ENCODE data around the gene KRTAP10-10.
"Not testable (repeated sequence)": the region's sequence is repeated elsewhere in the genome, so short reads cannot be mapped to it uniquely, and the experiment has no call there.

Gene KRTAP10-10

DNA sequence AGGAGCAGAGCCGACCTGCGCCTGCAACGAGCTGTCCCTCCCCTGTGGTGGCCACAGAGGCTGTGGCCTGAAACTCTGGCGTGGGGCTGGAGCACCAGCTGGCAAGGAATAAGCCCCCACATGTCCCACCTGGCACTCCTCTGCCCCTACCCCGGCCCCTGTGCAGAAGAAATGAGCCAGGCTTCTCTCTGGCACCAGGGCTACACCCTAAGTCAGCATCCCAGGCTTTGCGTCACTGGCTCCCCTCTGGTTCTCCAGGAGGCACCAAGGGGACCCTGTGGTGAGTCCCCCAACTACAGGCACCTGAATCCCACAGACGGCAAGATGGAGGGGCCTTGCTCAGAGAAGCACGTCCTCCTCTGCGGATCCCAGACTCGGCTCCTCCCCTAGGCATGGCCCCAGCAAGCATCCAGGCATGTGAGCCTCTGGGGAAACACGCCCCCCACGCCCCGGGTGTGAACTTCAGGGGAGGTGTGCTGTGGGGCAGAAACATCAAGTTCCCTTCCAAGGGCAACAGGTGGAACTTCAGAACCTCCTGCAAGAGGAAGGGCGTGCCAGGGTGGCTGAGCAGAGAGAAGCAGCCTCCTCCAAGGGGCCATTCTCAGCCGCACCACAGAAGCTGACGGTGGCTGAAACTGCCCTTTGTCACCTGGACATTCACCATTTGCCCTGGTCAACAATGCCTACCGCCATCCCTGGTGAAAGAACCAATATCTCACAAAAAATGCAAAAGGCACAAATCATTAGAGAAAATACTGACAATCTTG lies 33.9 kb upstream of the KRTAP10-10 start:
- DNase-seq, result no peak

DNA sequence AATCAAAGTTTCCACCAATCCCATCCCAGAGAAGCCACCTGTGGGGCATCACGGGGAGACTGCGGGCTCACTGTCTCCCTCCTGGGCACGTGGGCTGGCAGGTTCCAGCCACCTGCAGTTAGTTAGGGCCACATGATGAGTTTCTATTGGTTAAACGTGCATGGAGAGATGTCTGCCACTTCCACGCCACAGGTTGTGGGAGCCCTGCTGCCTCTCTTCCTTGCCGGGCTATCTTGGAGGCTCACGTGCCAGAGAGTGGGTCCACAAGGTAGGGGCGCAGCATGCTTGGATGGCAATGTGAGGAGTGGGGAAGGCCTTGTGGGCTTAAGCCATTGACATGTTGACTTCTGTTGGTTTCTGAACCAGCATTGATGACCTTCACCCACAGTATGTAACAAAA lies 33.2 kb upstream of the KRTAP10-10 start:
- DNase-seq, result no peak

DNA sequence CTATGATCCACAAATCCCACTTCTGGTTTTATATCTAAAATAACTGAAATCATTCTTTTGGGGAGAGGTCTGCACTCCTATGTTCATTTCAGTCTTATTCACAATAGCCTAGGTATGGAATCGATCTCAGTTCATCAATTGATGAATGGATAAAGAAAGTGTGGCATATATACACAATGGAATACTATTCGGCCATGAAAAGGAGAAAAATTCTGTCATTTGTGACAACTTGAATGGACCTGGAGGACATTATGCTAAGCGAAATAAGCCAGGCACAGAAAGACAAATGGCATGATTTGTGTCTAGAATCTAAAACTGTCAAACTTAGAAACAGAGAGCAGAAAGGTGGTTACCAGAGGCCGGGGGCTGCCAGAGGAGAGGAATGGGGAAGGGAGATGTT lies 30.7 kb upstream of the KRTAP10-10 start:
- no peak for DNase-seq

DNA sequence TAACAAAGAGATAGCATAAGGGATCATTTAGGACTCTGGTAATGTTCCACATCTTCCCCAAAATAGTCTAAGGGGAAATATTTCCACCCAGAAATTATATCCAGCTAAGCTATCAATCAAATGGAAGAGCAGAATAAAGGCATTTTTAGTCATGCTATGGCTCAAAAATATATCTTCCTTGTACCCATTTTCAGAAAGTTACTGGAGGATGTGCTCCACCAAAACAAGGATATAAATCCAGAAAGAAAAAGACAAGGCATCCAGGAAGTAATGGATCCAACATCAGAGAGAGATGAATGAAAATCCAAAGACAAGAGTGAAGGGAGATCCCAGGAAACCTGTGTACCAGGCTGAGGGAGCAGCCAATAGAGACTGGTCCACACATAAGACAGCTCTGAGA lies 28.0 kb upstream of the KRTAP10-10 start:
- no peak for DNase-seq

DNA sequence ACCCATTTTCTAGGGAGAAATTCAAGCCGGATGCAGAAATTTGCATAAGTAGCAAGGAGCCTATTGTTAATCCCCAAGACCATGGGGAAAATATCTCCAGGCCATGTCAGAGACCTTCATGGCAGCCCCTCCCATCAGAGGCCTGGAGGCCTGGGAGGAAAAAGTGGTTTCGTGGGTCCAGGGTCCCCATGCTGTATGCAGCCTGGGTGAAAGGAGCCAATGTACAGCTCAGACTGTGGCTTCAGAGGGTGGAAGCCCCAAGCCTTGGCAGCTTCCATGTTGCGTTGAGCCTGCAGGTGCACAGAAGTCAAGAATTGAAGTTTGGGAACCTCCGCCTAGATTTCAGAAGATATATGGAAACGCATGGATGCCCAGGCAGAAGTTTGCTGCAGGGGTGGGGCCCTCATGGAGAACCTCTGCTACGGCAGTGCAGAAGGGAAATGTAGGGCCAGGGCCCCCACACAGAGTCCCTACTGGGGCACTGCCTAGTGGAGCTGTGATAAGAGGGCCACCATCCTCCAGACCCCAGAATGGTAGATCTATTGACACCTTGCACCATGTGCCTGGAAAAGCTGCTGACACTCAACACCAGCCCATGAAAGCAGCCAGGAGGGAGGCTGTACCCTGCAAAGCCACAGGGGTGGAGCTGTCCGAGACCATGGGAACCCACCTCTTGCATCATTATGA lies 26.9 kb upstream of the KRTAP10-10 start:
- DNase-seq, result not testable (repeated sequence)

DNA sequence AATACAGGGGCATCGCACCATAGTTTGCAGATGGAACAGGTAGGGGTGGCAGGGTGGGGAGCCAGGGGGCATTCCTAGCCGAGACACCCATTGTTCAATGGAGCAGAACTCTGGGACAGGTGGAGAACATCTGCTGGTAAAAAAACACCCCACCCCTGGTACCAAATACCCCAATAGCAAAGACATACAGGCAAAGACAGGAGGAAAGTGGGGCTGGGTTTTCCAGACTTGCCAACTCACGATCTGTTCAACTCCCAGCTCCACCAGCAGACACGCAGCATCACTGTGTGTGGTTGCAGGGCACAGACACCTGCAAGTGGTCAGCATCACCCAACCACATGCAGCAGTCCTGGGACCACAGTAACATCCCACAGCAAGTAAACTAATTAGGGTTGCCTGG lies 25.6 kb upstream of the KRTAP10-10 start:
- no peak for DNase-seq

DNA sequence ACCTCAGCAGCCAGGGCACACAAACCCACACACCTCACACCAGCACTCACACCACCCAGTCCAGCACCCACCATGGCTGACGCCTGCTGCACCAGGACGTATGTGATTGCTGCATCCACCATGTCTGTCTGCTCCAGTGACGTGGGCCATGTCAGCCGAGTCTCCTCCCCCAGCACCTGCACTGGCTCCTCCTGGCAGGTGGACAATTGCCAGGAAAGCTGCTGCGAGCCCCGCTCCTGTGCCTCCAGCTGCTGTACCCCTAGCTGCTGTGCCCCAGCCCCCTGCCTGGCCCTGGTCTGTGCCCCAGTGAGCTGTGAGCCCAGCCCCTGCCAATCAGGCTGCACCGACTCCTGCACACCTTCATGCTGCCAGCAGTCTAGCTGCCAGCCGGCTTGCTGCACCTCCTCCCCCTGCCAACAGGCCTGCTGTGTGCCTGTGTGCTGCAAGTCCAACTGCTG lies 25.1 kb upstream of the KRTAP10-10 start, which contains the start of gene KRTAP10-8:
Gene KRTAP10-8 (plus strand): TSS at position 51 of the 458 bp plus-strand sequence. CDS start 22 bp downstream, at position 73.
- no peak for DNase-seq

DNA sequence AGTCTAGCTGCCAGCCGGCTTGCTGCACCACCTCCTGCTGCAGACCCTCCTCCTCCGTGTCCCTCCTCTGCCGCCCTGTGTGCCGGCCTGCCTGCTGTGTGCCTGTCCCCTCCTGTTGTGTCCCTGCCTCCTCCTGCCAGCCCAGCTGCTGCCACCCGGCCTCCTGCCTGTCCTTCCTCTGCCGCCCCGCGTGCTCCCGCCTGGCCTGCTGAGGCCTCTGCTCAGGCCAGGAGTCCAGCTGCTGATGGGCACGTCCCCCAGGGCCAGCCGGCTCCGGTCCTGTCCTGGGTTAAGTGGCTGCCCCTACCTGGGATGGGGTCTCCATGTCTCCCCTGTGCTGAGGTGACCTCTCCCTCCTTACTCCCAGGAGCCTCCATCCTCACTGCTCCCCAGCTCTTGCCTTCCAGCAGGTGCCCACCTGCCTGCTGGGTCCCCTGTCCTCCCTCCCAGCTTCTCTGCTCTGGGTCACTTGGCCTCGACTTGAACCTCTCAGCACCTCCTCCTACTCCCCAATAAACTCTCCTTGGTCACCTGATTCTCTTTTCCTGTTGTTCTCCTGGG lies 24.4 kb upstream of the KRTAP10-10 start:
- DNase-seq, result no peak

DNA sequence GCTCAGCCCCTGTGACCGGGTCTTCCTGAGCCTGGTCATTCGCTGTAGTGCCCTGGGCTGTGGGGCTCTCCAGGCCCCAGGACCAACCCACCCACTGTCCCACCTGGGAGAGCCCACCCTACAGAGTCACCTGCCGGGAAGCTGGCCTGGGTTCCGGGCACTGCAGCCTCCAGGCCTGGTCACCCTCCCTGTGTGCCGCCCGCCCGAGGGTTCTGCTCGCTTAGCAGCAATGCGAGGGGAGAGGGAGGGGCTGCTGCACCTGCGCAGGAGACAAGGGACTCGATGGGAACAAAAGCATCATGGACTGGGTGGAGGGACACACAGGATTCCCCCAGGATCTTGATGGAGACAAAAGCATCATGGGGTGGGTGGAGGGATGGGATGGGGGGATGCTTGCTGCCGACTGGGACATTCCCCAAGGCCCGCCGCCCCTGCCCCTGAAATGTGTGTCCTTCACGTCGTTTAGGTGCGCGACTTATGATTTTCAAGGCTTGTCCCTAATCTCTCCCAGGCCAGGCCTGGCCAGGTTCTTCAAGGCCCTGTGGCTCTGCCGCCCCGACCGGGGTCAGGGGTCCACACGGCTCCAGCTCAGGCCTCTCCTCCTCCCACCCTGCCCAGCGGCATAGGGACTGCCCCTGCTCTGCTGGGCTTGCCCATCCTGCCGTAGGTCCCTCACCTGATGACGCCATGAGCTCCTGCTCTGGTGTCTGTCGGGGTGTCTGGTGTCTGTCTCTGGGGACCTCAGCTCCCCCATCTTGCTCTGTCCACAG lies 23.6 kb upstream of the KRTAP10-10 start:
- DNase-seq, result no peak

DNA sequence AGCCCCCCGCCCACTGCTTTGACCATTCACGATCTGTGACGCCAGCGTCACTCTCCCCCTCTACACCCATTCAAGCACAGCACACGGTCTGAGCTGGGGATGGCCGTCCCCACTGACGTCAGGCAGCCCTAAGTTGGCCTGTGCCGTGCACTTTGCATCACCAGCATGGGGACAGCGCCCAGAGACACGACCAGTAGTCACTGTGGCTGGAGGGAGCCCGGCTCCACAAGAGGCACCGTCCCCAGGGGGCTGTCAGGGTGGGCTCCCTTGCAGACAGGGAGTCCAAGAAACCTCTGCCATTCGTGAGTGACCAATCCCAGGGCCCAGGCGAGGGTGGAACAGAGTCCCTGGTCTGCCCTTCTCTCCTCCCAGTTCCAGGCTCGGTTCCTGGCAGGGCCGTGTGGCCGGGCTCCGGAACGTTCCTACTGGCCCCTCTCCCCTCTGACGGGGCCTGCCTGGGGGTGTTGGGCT lies 23.0 kb upstream of the KRTAP10-10 start:
- DNase-seq, result no peak

DNA sequence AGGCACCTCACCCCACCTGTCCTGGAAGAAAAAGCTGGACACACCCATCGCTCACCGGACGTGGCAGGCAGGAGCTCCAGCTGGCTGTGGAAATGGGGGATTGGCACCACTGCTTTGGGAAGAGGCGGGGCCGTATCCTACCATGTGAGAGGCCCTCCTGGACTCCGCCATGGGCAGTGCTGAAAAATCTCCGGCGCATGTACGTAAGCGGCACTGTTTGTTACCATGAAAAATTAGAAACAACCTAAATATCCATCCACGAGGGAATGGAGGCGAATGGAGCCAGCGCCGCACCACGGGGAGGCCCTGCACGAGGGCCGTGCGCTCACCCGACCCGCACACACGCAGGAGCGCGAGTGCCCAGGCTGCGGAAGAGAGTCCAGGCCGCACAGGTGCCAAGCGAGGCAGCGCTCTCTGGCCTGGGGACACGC lies 22.2 kb upstream of the KRTAP10-10 start:
- DNase-seq, result no peak

DNA sequence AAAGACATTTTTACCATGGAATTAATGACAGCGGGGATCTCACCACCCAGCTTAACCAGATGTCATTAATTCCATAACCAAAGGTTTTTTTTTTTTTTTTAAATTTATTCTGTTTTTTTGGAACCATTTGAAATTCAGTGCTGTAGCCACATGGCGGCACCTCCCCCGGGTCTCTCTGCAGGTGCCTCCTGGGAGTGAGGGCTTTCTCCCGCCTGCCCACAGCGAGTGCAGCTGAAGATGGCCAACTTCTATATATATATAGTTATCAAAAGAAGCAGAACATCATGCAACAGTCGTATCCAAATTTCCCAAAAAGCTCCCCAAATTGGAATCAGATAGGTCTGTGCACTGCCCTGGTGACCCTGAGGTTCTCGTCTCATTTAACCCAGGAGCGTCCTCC lies 21.7 kb upstream of the KRTAP10-10 start:
- DNase-seq, result no peak

DNA sequence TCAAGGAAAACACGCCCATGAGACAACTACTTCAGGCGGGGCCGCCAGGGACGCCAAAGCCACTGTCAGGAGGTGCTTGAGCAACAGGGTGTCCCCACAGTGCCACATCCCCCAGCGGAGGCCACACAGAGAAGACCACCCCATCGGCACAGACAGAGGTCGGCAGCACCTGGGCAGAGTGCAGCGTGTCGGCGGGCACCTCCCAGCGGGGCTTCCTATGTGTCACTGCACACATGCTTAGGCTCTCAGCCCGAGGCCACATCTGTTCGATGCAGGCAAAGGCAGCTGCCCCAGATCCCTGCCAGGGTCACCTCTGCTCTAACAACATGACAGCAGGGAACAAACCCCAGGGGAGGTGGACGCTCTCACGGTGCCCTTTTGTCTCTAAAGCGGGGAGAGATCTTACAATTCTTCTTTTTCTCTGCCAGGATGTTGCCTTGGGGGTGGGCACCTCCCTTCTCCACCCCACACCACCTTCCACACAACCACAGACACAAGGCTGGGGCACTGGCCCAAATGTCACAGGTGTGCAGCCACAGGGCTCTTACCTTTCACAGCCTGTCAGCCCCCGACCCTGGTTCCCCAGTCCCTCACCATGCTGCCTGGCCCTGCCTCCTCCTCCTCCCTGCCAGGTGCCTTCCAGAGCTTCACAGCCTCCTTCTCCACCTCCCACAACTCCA lies 21.1 kb upstream of the KRTAP10-10 start:
- DNase-seq, result no peak

DNA sequence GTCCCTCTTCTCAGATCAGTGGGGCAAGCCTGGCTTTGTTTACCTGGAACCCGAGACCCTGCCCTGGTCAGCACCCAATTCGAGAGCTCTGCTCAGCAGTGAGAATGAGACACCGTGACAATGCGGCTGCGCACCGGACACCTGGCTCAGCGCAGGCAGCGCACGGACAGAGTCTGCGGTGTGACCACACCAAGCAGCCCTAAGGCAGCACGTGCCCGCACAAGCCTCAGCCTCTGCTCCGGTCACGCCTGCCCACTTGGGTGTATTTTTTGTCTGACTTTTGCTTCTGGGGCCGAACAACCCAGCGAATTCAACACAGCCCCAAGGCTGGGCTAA lies 20.6 kb upstream of the KRTAP10-10 start:
- no peak for DNase-seq

DNA sequence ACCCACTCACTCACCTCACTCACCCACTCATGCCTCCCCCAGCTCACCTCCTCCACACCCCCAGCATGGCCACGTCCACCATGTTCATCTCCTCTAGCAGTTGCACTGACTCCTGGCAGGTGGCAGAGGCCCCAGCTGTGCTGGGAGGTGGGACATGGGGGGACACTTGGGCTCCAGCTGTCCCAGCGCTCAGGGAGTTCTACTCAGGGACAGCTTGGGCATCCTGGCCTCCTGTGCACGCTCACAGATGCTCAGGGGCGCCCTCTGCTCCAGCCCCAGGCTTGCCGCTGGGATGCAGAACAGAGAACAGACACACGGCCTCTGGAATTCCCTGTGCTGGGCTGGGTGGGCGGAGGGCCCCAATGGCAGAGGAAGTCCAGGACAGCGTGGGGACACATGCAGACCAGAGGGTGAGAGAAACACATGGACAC lies 20.1 kb upstream of the KRTAP10-10 start:
- DNase-seq, result no peak

DNA sequence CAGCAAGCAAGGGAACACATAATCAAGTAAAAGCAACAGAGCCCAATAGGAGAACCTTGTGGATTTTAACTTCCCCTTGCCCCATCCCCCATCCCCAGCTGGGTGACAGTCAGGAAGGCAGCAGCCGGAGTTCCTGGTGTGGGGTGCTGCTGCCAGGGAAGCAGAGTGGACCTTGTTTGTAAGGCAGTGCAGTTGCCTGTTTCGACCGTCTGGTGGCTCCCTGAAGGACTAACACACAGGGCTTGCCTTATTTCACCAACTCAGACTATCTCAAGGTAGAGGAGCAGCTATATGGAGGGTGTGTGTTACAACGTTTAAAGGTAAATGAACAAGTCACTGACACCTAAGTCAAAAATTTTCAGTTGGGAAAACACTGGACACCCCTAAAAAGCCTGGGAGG lies 18.7 kb upstream of the KRTAP10-10 start:
- peak; percentile 20 for DNase-seq

DNA sequence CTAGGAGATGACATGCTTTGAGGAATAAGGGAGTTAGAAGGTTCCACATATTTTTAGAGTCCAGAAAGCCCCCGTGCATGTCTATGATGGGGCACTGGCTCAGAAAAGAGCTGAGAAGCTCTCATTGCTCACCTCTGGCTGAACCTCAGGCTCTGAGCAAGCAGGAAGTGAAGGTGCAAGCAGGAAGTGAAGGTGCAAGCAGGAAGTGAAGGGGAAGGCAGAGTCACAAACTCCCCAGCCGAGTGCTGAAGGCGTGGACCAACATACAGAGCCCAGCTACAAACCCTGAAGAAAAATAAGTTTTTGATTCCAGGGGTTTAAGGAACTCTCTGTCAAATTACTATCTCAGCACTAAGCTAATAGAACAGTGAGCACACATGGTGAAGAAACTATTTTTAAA lies 18.2 kb upstream of the KRTAP10-10 start:
- no peak for DNase-seq

DNA sequence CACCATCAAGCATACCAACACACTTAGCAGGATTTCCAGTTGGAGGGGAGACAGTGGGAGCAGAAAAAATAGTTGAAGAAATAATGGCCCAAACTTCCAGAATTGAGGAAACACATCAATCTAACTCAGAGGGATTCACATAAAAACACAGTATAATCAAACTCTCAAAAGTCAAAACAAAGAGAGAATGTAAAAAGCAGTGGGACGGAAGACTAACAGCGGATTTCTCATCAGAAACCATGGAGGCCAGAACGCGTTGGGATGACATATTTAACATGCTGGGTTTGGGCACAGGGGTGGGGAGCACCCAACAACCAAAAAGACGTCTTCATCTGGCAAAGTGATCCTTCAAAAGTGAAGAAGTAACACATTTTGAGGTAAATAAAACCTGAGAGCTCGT lies 17.3 kb upstream of the KRTAP10-10 start:
- DNase-seq, result no peak

DNA sequence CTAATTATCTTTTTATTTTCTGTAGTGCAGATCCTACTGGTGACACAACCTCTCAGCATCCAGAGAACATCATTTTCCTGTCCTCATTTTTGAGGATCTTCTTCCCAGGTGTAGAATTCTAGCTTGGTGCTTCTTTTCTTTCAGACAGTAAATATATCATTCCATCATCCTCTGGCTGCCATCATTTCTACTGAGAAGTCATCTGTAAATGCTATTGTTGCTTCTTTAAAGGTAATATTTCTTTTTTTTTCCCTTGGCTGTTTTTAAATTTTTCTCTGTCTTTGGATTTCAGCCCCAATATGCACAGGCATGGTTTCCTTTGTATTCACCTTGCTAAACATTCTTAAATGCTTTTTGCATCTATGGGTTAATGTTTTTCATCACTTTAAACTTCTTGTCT lies 13.6 kb upstream of the KRTAP10-10 start:
- DNase-seq, result no peak

DNA sequence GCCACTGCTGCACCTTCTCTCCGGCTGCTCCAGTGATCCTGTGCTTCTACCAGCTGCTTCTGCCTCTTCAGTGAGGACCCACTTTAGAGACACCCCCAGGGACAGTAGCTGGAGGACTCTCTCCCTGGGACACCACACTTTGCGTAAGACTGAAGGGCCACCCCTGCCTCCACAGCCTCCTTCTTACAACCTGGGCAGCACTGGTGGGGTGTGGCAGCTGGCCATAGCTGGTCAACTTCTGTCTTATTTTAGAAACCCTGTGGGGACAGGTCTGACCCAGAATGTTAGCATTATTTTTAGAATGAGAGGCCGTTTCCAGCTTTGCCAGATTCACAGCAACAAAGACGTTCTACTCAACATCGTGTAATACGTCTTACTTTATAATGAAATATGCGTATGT lies 11.4 kb upstream of the KRTAP10-10 start:
- no peak for DNase-seq

DNA sequence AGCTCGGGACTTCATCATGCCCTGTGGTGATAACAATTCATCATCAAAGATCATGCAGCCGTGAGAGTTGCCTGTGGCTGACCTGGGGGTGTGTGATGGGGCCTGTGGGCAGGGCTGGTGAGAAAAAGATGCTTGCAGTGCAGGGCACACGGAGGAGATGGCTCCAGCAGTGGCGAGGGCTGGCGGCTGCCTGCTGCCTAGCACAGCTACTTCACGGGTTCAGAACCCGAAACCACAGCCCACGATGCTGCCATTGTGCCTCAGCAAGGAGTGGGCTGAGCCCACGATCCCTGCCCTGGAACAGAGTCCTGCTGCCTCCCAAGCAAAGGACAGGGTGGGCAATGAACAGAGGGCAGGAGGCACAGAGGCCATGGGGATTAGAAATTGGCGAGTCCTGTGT lies 10.9 kb upstream of the KRTAP10-10 start:
- DNase-seq, result no peak

DNA sequence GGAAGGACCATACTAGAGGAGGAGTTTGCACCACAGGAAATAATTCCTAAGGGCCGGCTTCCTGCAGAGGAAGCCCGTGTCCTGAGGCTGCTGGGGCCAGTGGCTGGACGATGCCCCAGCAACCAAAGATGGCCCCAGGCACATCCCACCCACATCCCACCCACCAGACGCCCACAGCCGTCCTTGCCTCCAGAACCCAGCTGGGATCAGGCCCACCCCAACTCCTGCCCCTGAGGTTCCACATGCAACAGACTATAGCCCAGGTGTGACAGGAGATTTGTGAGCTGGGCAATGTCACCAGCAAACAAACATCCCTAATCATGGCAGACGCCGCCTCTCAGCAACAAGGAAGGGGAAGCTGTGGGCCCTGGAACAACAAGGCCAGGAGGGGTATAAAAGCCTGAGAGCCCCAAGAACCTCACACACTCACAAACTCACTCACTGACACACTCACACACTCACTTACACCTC lies 10.4 kb upstream of the KRTAP10-10 start, which contains the start of gene KRTAP10-9:
Gene KRTAP10-9 (plus strand): TSS at position 421 of the 471 bp plus-strand sequence. CDS start 79 bp downstream, outside the sequence.
- DNase-seq, result no peak

All from hematopoietic multipotent progenitor cell treated with erythropoietin and hydrocortisone succinate and interleukin-3 and kit ligand, for 4 days (in vitro differentiated cells).